HS-5 (cell line): Measurements from ENCODE around the gene MAP2K3.

Experiments
- DNase-seq: peaks from one replicate; pipeline ENCODE4 v3.0.0-alpha.2; 2012; ENCODE audit warnings: low read depth

MAP2K3 gene

DNA sequence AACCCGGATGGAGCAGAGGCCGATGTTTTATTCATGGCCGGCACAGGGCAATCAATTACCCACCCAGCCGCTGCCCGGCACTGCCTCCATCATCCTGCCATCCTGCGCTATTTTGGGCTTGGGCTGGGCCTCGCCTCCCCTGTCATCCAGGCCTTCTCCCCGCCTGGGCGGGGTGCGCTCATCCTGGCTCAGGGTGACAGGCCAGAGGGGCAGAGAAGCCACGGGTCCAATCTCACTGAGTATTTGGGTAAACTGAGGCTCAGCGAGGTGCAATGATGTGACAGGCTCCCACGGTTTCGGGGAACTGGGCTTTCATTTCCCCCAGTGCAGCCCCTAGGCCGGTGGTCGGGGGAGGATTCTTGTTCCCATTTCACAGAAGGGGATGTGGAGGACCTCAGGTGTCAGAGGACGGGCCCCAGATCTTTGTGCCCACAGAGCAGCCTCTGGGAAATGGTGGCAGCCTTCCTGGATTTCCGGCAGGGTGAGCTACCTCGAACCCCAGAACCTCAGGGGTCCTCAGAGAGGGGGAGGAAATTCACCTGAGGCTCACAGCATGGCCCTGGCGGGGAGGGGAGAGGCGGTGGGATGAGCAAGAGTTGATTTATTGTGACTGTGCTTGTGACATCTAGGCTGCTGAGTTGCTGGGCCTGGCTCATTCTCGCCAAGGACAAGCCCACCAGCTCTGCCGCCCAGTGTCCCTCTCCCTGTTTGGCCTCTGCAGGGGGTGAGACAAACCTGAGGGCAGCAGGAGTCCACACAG, 67.9 kb downstream of the MAP2K3 start:
- no peak for DNase-seq

GRCh38 chr17:21352981-21353265, 68.4 kb downstream of the MAP2K3 start:
- no peak for DNase-seq

- no peak for DNase-seq
Measured at GRCh38 chr17:21353326-21354010, 69.0 kb downstream of the MAP2K3 start.

DNA sequence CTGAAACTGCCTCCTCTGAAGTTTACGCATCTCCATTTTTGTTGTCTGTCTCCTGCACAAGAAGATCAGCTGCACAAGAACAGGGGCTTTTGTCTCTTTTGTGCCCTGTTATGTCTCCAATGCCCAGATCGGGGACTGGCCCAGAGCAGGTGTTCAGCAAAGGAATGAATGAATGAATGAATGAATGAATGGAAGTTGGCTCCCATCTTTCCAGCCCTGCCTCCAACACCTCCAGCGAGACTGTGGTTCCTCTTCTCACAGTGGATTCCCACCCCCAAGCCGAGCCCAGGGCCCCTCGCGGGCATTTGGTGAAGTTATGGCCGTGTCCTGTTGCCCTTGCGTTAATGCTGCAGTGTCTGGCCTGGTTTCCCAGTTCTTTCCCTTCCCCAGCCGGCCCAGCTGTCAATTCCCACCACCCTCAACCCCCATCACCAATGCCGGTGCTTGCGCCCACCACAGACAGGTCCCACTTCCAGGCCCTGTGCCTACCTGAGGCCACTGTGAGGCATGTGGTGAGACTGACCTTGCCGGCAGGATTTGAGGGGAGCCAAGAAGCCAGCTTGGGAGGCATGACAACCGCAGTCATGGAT, 70.4 kb downstream of the MAP2K3 start:
- no peak for DNase-seq

DNA sequence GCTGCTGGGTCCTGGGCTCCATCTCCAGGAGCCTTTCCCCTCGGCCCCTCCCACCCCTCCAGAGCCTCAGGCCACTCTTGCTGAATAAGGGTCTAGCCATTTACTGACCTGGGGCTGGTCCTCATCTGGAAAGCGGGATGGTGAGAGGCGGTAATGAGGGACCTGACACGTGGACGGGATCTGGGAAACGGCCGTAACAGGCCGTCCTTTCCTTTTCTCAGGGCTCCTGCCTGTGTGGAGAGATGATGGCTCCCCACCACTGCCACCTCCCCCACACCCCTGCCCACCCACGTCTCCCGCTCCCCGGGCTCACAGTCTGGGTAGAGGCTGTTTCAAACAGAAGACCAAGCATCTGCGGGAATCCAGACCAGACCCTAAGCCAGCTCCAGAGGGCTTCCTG, 71.1 kb downstream of the MAP2K3 start:
- no peak for DNase-seq

DNA sequence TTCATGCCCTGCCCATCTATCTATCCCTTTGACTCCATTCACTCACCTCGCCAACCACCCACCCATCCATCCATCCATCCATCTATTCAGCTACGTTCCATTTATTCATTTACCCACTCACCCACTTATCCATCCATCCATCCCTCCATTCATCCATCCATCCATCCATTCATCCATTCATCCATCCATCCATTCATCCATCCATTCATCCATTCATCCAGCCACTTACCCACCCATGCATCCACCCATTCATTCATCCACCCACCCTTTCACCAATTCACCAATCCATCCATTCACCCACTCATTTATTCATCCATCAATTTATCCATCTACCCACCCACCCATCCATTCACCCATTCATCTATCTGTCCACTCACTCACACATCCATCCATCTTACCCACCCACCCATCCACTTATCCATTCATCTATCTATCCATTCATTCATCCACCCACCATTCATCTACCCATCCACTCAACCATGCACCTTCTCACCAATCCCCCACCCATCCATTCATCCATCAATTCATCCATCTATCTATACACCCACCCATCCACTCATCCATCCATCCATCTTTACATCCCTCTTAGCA, 72.1 kb downstream of the MAP2K3 start:
- DNase-seq = no peak

- no peak for DNase-seq
Measured at GRCh38 chr17:21357281-21357680, 72.8 kb downstream of the MAP2K3 start.

DNA sequence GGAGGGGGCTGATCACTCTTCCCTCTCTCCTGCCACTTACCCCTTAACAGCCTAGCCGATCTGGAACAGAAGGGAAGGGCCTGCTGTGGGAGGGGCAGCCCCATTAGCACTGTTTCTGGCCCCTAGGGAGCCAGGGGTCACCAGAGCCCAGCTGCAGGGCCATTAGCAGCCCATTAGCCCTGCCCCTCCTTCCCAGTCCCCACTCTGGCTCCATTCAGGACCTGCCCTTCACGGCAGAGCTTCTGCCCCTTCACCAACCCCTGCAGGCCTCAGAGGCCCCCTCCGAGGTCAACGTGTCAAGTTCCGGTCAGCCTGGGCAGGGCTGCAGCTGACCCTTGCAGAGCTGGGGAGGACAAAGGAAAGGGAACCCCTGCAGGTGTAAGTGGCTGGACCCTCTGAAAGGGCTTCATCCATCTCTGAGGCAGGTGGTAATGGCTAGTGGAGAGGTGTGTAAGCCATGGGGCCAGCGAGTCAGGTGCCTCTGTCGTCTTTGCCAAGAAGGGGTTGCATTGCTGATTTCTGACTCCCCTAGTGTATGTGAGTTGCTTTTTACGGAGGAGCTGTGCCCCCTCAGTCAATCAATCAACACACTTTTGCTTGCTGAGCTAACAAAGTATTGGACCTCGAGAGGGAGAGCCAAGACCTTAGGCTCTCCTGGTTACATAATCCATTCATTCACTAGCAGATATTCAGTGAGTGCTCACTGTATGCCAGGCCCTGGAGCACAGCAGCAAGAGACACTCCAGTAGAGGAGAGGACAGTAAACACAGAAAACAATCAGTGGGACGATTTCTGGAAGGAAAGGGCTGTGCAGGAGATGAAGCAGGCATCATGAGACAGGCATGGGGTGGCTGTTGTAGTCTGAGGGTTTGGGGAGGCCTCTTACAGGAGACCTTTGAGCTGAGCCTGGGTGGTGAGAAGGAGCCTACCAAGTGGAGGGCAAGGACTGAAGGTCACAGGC, 73.5 kb downstream of the MAP2K3 start:
- no peak for DNase-seq

DNA sequence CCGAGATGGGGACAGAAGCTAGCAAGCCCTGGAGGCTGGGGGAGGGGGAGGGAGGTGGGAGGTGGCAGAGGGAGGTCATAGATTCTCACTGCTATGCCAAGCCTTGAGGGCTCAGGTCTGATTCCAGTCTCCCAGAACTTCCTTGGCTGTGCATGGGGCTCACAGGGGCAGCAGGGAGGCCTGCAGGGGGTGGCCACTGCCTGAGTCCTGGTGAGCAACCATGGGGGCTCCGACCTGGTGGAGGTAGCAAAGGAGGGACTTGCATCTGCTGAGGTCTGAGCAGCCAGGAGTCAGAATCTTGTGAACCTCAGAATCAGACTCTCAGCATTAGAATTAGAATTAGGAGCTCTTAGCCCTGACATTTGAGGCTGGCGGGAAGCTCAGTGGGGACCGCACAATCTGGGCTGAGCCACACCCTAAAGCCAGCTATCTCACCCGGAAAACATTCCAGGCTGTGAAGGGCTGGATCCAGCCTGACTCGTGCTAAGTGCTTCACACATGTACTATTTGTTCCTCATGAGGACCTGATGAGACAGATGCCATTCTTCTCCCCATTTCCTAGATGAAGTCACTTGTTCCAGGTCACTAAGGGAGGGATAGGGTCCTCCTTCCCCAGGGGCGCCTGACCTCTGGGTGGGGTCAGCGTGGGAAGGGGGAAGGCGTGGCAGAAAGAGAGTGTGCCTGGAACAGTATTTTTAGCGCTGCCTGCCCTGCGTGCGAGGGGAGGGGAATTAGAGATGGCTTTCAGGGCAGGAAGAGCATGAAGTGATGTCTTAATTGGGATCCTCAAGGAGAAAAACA, 74.4 kb downstream of the MAP2K3 start:
- no peak for DNase-seq

GRCh38 chr17:21359483-21359840, 75.0 kb downstream of the MAP2K3 start:
- DNase-seq = no peak

DNA sequence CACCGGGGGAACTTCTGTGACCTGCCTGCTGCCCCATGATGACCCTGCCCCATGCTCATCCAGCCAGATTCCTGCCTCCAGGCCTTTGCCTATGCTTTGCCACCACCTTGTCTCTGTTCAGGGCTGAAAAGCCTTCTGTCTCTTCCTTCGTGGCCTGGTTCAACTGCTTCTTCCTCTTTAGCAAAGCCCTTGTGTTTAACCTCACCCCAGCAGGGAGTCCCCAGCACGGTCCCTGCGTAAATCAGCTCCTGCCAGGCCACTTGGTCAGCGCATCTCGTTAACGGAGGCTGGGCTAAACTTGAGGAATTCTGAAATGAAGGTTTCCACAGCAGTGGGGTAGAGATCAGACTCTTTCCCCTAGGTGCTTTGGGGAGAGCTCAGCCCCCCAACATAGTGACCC, 75.5 kb downstream of the MAP2K3 start:
- no peak for DNase-seq

DNA sequence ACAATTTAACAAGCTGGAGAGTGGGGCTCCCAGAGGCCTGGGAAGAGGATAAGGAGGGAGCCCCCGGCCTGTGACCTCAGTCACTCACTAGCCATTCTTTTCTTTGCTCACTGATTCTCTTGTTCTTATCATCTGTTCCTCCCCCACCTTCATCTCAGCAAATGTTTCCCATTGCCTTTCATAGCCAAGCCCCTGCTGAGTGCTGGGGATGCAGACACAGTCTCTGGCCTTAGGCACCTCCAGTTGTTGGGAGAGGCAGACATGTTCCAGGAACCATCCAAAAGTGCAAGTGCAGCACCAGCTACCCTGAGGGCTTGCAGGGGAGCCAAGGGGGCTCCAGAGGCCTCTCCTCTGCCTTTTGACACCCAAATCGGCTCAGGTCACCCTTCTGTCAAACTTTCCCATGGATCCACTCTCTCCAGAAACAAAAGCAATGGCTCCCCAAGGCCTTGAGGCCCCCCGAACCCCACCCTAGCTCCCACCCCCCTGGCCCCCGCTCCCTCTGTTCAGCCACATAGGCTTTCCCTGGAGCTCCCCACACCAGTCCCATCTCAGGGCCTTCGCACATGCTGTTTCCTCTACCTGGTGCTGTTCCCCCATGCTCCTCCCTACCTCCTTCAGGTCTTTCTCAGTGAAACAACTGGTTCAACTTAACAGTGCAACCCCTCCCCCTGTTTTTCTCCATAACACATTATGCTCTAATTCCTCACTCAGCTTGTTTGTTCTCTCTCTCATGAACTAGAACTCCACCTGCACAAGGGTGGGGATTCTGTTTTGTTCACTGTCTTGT, 76.7 kb downstream of the MAP2K3 start:
- DNase-seq = no peak

GRCh38 chr17:21362331-21362931, 77.9 kb downstream of the MAP2K3 start:
- DNase-seq = no peak

- DNase-seq = no peak
Measured at GRCh38 chr17:21363776-21364642, 79.5 kb downstream of the MAP2K3 start.
